ELF-1 (cell line): ENCODE data around the gene BUB1.
"Not testable (repeated sequence)": the region's sequence is repeated elsewhere in the genome, so short reads cannot be mapped to it uniquely, and the experiment has no call there.

Experiments used
- DNase-seq: peaks from one replicate; pipeline ENCODE4 v3.0.0-alpha.2; 2016; ENCODE audit warnings: low read depth, low spot score

BUB1 gene

DNA sequence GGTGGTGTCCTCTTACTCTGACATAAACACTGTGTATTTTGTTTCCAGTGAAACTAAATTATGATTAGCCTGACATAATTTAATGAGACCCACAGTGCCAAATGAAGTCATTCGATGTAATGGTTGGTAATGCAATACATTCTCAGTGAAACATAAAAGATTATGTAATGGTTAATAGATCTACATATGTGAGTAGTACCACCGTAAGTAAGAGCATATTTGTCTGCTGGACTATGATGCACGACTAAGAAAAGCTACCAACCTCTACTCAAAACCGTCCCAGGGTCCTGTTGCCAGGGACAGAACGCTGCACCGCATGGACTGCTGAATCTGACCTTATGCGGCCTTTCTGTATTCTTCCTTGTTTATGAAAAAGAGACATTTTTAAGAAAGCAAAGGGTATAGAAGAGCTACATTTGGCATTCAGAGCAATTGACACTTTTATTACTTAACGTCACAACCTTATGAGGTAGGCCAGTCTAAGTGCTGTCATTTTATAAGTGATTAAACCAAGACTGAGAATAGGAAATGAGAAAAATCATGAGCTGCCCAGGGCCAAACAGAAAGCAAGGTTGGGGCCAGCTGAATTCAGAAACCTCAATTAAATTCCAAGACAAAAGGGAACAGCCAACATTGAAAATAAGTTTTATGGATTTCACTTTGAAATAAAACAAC is 73.8 kb downstream of the BUB1 start:
- DNase-seq, result not testable (repeated sequence)

DNA sequence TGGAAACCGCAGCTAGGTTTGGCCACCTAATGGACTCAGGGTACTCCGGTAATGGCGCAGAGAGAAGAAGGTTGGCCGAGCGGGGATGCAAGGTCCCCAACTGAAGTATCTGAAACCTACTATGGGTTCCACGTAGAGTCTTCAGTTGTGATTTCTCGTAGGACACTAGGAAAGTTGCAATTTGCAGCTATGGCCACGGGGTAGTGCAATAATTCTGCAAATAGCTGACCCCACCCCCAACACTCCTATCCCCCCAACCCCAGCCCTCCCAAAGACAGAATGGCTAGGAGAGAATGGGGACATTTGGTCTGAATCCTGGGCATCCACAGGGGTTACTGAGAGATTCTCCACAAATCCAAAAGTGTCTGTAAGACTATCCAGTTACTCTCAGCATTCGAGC is 75.7 kb downstream of the BUB1 start:
- DNase-seq, result not testable (repeated sequence)

DNA sequence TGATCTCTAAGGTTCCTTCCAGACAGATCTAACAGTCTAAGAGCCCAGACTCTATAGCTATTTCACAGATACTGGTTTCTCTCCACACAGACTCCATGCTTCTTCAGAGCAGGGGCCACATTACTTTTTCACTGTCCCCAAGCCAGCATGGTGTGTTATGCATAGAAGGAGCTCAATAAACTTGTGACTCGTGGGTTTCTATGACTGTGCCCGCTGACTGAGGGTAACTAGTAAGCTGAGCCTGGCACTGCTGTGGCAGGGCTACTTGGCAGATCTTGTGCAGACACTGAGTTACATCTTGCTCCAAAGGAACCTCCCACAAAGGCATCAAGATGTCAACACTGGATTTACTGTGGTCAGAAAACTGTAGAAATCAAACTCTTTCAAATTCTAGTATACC is 85.9 kb downstream of the BUB1 start:
- not testable (repeated sequence) for DNase-seq

DNA sequence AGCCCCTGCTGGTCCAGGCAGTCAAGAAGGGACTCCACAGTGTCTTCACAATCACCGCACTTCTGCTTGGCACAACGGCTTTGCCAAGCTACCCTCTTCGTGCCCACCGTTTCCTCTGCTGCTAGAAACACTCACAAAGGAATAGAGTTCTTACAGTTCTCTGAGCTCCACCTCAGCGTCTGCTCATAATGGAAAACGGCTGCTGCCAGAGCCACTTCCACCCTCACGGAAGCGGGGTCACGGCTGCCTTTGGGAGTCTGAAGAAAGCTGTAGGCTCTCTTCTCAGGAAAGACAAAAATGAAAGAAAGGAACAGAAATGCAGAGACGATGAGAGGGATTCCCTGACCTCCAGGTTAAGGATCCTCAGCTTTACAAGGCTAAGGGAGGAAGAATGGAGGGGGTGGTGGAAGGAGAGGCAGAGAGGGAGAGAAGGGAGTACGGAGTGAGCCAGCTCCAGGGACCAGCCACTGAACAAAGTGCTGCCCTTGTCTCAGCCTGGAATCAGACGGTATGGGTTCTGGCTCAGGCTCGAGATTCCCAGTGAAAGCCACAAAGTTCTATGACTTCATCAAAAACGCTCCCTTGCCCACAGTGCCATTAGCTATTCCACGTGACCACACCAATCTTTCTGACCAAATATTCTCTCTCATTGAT is 88.1 kb downstream of the BUB1 start:
- not testable (repeated sequence) for DNase-seq

DNA sequence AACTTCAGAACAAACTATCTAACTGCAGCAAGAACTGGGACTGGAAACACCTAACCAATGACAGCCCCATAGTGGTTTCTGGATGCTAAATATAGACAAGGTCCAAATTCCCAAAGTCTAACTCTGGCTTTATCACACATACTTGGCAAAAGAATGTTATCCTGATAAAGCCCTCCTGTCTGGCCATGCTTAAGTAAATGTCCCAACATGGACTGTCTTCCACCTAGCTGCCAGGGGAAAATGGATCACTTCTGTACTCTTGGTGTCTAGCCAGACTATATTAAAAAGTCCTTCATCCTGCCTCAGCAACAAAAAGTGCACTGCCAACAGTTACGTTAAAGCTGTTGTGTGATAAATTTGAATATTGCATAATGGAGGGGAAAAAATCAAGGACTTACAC is 89.3 kb downstream of the BUB1 start:
- DNase-seq, result not testable (repeated sequence)
